Activated CD8-positive, alpha-beta T cell treated with anti-CD3 and anti-CD28 coated beads, Interleukin-2, amount 10 ng/mL, durations not matched to agents 7 days and 5 days (primary cell): ENCODE data around the gene CFC1B. TPM values are rescaled to one million over a fixed set of nuclear protein-coding genes. Genes with fewer than 3 reads are reported as not detected.
"Not testable (repeated sequence)": the region's sequence is repeated elsewhere in the genome, so short reads cannot be mapped to it uniquely, and the experiment has no call there.

Experiments used
- ATAC-seq: fragments of 150-1000 bp; cut with Tn5 transposase; one replicate; pipeline ENCODE4 v1.10.0; 2021; ENCODE audit warnings: moderate library complexity
- CTCF ChIA-PET: fragments of 350-600 bp; sonication (Branson Sonifier 250); formaldehyde crosslinking; loops from one replicate; lab custom pipeline; 2021; ENCODE audit warnings: antibody characterized with exemption; lab: Charles Lee
- POLR2A ChIA-PET: fragments of 350-600 bp; sonication (Branson Sonifier 250); formaldehyde crosslinking; loops from one replicate; lab custom pipeline; 2021; ENCODE audit warnings: antibody characterized with exemption; lab: Charles Lee
- DNase-seq: peaks from one replicate; pipeline ENCODE4 v3.0.0-alpha.2; 2020
- H3K27ac Mint-ChIP-seq: one replicate; pipeline ENCODE4 v1.8.0; 2021; ENCODE audit warnings: mild to moderate bottlenecking, mixed read lengths
- H3K27me3 Mint-ChIP-seq: one replicate; pipeline ENCODE4 v1.8.0; 2021; ENCODE audit warnings: low read depth, mixed read lengths
- H3K36me3 Mint-ChIP-seq: one replicate; pipeline ENCODE4 v1.8.0; 2021; ENCODE audit warnings: low read depth, mixed read lengths
- H3K4me1 Mint-ChIP-seq: one replicate; pipeline ENCODE4 v1.8.0; 2021; ENCODE audit warnings: low read depth, mixed read lengths
- H3K4me3 Mint-ChIP-seq: one replicate; pipeline ENCODE4 v1.8.0; 2021; ENCODE audit warnings: mild to moderate bottlenecking, mixed read lengths
- H3K9me3 Mint-ChIP-seq: one replicate; pipeline ENCODE4 v1.8.0; 2022; ENCODE audit warnings: mixed read lengths; ENCODE audit not compliant: insufficient read depth
- total RNA-seq, 2 experiments: library from RNA; stranded (reverse); gene quantifications; one replicate each; pipeline ENCODE4 v1.2.3, GENCODE V29; 2021

CFC1B gene
- total RNA-seq, 2 experiments from 2014 or later: not detected

DNA sequence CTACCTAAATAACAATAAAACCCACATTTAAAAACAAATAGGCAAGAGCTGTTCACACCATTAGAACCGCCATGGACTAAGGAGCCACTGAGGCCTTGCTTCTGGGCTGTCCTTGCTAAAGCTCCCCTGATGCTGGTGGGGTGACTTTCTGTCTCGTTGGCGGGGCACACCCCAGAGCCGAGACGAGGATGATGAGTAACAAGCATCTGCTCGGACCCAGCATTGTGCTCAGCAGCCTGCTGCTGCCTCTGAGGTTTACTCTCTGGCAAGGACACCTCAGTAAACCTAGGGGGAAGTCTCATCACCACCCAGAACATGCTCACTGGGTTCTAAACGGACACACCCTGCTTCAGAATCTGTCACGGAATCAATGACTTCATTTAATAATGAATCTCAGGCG is 10.7 kb downstream of the CFC1B start:
- CTCF ChIA-PET, H3K4me3 Mint-ChIP-seq, H3K9me3 Mint-ChIP-seq, H3K4me1 Mint-ChIP-seq, DNase-seq, POLR2A ChIA-PET, ATAC-seq, H3K36me3 Mint-ChIP-seq, H3K27ac Mint-ChIP-seq, H3K27me3 Mint-ChIP-seq: not testable (repeated sequence)

DNA sequence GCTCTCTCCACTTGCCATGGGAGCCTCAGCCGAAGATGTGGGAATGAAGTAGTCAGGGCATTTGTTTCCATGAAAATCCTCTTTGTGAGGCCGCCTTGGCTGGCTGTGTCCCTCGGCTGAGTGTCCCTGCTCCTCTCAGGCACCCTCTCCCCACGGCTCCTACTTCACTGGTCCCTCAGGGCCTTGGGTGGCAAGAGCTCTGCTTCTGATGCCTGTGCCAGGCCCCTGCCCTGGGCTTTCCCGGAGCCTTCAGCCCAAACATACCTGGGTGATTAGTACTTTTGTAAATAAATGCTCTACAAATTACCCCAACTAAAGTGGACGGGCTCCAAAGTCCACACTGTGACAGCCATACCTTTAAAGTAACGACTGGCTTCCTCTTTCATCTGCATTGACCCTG is 15.6 kb downstream of the CFC1B start:
- ATAC-seq, H3K27ac Mint-ChIP-seq, CTCF ChIA-PET: not testable (repeated sequence)

DNA sequence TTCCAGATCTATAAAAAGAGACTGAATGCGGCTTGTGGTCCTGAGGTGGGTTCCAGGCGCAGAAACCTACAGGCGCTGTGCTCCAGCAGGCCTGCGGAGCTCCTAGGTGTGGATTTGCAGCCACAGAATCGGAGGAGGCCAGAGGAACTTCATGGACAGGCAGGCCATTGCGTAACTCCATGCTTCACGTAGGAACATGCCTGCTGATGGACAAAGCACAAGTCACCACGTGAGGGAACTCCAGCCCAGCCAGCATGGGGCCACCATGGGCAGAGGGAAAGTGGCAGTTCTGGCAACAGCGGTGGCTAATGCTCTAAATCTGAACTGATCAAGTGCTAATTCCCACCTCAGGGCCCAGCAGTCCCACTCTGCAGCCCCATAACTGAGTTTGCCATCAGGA is 17.2 kb downstream of the CFC1B start:
- H3K4me1 Mint-ChIP-seq, H3K27ac Mint-ChIP-seq, POLR2A ChIA-PET, DNase-seq, H3K4me3 Mint-ChIP-seq, ATAC-seq, CTCF ChIA-PET, H3K9me3 Mint-ChIP-seq, H3K27me3 Mint-ChIP-seq, H3K36me3 Mint-ChIP-seq: not testable (repeated sequence)

More for the DNA sequence above, 15.6 kb downstream of the CFC1B start:
- H3K9me3 Mint-ChIP-seq, POLR2A ChIA-PET, H3K4me3 Mint-ChIP-seq, H3K36me3 Mint-ChIP-seq, H3K4me1 Mint-ChIP-seq, H3K27me3 Mint-ChIP-seq, DNase-seq: not testable (repeated sequence)

DNA sequence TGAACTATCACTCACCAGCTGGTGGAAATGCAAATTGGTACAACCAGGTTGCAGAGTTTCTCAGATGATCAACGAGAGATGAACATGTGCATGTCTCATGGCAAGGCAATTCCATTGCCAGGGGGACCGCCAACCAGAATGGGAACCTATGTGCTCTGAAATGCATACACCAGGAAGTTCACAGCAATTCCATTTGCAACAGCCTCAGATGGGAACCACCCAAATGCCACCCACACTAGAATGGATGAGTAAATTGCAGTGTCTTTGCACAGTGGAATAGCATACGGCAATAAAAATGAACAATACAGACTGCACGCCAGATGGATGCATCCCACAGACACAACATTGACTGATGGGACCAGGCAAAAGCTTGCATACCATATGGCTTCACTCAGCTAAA is 21.8 kb downstream of the CFC1B start:
- H3K4me1 Mint-ChIP-seq, ATAC-seq, H3K36me3 Mint-ChIP-seq, H3K27ac Mint-ChIP-seq, DNase-seq, H3K27me3 Mint-ChIP-seq, H3K4me3 Mint-ChIP-seq, H3K9me3 Mint-ChIP-seq, CTCF ChIA-PET, POLR2A ChIA-PET: not testable (repeated sequence)

DNA sequence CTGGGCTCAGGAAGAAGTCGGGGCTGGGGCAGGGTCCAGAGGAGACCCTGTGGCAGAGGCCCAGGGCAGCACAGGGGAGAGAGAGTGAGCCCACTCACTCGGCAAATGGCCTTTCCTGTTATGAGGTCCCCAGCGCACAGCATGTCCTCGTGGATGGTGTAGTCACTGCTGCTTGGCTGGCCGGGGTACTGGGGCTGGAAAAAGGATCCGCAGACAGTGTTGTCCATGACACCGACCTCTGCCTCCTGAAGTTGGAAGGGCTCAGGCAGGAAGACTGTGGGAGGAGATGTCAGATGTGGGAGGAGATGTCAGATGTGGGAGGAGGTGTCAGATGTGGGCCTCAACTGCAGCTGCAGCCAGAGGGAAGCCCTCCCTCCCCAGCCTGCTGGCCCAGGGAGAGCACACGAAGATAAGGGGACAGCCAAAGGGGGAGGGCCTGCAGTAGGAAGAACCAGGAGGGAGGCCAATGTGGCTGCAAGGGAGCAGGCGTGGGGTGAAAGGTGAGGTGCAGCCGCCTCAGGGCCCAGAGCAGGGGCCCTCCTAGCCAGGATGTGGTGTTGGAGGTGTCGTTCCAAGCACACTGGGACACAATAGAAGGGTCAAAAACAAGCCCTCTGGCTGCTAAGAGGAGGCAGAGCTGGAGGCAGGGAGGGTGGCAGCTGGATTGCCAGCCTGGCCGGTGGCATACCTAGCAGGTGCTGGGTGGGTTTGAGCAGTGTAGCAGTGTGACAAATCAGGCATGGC is 22.9 kb downstream of the CFC1B start:
- H3K4me3 Mint-ChIP-seq, H3K27me3 Mint-ChIP-seq, H3K36me3 Mint-ChIP-seq, H3K4me1 Mint-ChIP-seq, H3K9me3 Mint-ChIP-seq, POLR2A ChIA-PET, DNase-seq, H3K27ac Mint-ChIP-seq, ATAC-seq, CTCF ChIA-PET: not testable (repeated sequence)

DNA sequence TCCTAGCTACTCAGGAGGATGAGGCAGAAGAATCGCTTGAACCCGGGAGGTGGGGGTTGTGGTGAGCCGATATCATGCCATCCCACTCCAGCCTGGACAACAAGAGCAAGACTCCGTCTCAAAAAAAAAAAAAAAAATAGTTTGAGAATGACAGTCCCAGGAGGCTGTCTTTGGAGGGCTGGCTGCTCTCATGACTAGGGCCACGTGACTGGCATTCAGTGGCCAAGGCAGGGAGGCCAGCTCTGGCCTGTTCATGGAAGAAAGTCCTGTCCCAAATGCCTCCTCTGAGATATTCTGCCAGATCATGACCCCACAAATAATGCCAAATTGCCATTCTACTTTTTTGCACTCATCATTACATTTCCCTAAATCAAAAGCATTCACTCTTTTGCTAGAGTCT is 24.0 kb downstream of the CFC1B start:
- H3K27me3 Mint-ChIP-seq, H3K4me1 Mint-ChIP-seq, H3K27ac Mint-ChIP-seq, ATAC-seq, POLR2A ChIA-PET, H3K36me3 Mint-ChIP-seq, H3K4me3 Mint-ChIP-seq, CTCF ChIA-PET, H3K9me3 Mint-ChIP-seq, DNase-seq: not testable (repeated sequence)

DNA sequence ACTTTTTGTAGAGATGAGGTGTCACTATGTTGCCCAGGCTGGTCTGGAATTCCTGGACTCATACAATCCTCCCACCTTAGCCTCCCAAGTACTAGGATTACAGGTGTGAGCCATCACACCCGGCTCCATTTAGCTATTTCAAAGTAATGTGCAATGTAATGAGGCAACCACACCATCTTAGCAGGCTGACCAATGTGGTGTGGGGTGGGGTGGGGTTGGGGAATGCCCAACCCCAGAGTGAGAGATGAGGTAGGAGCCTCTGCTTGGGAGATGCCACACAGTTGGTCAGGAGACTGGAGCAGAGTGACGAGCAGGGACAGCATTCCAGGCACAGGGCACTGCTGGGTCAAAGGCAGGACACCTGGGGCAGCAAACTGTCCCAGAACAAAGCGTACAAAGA is 27.4 kb downstream of the CFC1B start:
- not testable (repeated sequence) for ATAC-seq

DNA sequence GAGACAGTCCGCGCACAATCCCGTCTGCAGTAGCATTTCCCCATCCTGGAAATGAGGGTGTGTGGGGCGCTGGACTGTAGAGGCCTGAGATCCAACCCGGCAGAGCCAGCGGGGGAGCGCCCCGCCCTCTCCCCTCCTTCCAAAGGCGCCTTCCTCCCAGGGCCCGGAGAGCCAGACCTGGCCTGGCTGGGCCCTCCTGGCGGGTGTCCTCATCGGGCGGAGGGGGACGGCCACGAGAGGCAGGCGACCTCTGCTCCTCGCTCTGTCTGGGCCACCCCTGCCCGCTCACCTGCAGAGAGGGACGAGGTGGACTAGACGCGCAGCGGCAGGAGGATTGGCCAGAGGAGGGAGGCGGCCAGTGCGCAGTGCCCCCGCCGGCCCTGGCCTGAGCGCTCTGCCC is 28.5 kb downstream of the CFC1B start:
- ATAC-seq, DNase-seq, POLR2A ChIA-PET, H3K27ac Mint-ChIP-seq, H3K36me3 Mint-ChIP-seq, H3K4me1 Mint-ChIP-seq, H3K9me3 Mint-ChIP-seq, H3K27me3 Mint-ChIP-seq, H3K4me3 Mint-ChIP-seq, CTCF ChIA-PET: not testable (repeated sequence)

More for the DNA sequence above, 27.4 kb downstream of the CFC1B start:
- DNase-seq, H3K4me1 Mint-ChIP-seq, H3K9me3 Mint-ChIP-seq, CTCF ChIA-PET, H3K27ac Mint-ChIP-seq, H3K27me3 Mint-ChIP-seq, POLR2A ChIA-PET, H3K4me3 Mint-ChIP-seq, H3K36me3 Mint-ChIP-seq: not testable (repeated sequence)

DNA sequence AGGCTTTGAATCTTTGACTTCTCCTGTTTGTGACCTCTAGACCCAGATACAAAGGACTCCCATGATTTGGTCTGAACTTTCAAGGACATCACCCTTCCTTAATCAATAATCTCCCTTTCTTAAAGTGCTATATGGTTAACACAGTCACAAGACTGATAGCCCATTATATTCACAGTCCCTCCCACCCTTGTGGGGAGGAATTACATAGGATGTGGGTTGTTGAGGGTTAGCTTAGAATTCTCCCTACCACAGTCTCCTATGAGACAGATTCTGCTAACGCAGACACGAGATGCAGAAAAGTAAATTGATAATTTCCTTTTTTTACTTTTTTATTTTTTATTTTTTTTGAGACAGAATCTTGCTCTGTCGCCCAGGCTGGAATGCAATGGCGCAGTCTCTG is 33.2 kb downstream of the CFC1B start:
- CTCF ChIA-PET, H3K4me1 Mint-ChIP-seq, ATAC-seq: not testable (repeated sequence)

DNA sequence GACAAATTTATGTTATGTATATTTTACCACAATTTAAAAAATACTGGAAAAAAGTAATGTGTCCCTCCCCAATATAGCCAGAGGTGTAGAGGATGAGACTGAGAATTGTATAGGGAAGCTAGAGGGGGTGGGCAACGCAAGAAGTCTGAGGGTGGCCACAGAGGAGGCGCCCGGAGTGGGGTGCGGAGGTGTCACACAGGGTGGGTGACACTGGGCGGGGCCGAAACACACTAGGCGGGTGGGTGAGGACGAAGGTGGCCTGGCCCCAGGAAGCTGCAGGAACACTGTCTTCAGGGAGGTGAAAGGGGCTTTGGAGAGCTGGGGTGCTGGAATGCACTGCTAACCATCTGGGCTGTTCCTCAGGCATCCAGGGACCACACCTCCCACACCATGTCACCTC is 35.4 kb downstream of the CFC1B start:
- DNase-seq, H3K27me3 Mint-ChIP-seq, H3K27ac Mint-ChIP-seq, ATAC-seq, CTCF ChIA-PET, POLR2A ChIA-PET, H3K36me3 Mint-ChIP-seq, H3K9me3 Mint-ChIP-seq, H3K4me3 Mint-ChIP-seq, H3K4me1 Mint-ChIP-seq: not testable (repeated sequence)

More for the DNA sequence above, 33.2 kb downstream of the CFC1B start:
- H3K27me3 Mint-ChIP-seq, H3K9me3 Mint-ChIP-seq, POLR2A ChIA-PET, H3K27ac Mint-ChIP-seq, DNase-seq, H3K36me3 Mint-ChIP-seq, H3K4me3 Mint-ChIP-seq: not testable (repeated sequence)

DNA sequence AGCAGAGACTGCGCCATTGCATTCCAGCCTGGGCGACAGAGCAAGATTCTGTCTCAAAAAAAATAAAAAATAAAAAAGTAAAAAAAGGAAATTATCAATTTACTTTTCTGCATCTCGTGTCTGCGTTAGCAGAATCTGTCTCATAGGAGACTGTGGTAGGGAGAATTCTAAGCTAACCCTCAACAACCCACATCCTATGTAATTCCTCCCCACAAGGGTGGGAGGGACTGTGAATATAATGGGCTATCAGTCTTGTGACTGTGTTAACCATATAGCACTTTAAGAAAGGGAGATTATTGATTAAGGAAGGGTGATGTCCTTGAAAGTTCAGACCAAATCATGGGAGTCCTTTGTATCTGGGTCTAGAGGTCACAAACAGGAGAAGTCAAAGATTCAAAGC is 45.1 kb downstream of the CFC1B start:
- H3K4me3 Mint-ChIP-seq, CTCF ChIA-PET, H3K27me3 Mint-ChIP-seq, H3K4me1 Mint-ChIP-seq, POLR2A ChIA-PET, ATAC-seq, H3K27ac Mint-ChIP-seq, H3K36me3 Mint-ChIP-seq, DNase-seq, H3K9me3 Mint-ChIP-seq: not testable (repeated sequence)

DNA sequence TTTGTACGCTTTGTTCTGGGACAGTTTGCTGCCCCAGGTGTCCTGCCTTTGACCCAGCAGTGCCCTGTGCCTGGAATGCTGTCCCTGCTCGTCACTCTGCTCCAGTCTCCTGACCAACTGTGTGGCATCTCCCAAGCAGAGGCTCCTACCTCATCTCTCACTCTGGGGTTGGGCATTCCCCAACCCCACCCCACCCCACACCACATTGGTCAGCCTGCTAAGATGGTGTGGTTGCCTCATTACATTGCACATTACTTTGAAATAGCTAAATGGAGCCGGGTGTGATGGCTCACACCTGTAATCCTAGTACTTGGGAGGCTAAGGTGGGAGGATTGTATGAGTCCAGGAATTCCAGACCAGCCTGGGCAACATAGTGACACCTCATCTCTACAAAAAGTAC is 50.9 kb downstream of the CFC1B start:
- H3K9me3 Mint-ChIP-seq, H3K4me1 Mint-ChIP-seq, CTCF ChIA-PET, DNase-seq, H3K36me3 Mint-ChIP-seq, ATAC-seq, H3K27ac Mint-ChIP-seq, POLR2A ChIA-PET, H3K4me3 Mint-ChIP-seq, H3K27me3 Mint-ChIP-seq: not testable (repeated sequence)

DNA sequence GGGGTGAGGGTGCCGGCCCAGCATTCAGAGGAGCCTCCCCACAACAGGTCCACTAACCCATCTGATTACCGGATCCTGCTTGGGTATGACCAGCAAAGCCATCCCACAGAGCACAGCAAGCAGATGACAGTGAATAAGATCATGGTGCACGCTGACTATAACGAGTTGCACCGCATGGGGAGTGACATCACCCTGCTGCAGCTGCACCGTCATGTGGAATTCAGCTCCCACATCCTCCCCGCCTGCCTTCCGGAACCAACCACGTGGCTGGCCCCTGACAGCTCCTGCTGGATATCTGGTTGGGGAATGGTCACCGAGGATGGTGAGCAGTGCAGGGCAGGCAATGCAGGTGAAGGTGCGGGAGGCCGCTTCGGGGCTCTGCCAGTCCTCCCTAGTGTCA is 53.2 kb downstream of the CFC1B start:
- H3K4me1 Mint-ChIP-seq, H3K36me3 Mint-ChIP-seq, H3K4me3 Mint-ChIP-seq: not testable (repeated sequence)

More for the DNA sequence above, 53.2 kb downstream of the CFC1B start:
- H3K9me3 Mint-ChIP-seq, H3K27ac Mint-ChIP-seq, H3K27me3 Mint-ChIP-seq, POLR2A ChIA-PET, CTCF ChIA-PET, DNase-seq, ATAC-seq: not testable (repeated sequence)
